Stimulated activated CD8-positive, alpha-beta memory T cell treated with anti-CD3 and anti-CD28 coated beads, Interleukin-4, amount 100 ng/mL, for 24 hours (primary cell): Measurements from ENCODE around the gene NDN.
"Not testable (repeated sequence)": the region's sequence is repeated elsewhere in the genome, so short reads cannot be mapped to it uniquely, and the experiment has no call there.

Source experiments
- DNase-seq: peaks from one replicate; pipeline ENCODE4 v3.0.0-alpha.2; 2020; ENCODE audit warnings: low read depth

Gene NDN

GRCh38 chr15:23687143-23687470, at the start of gene NDN:
Gene NDN (minus strand): TSS chr15:23687305. CDS start chr15:23687217, 88 bp downstream.
- no peak for DNase-seq

- DNase-seq = no peak
Measured at GRCh38 chr15:23736033-23736673, 49.0 kb upstream of the NDN start.

- DNase-seq = no peak
Measured at GRCh38 chr15:23734862-23735261, 47.8 kb upstream of the NDN start.

- not testable (repeated sequence) for DNase-seq
Measured at GRCh38 chr15:23713874-23714656, 27.0 kb upstream of the NDN start.

GRCh38 chr15:23708332-23708731, 21.2 kb upstream of the NDN start:
- DNase-seq = no peak

GRCh38 chr15:23695282-23695681, 8.2 kb upstream of the NDN start:
- DNase-seq = no peak

GRCh38 chr15:23694592-23694991, 7.5 kb upstream of the NDN start:
- no peak for DNase-seq

GRCh38 chr15:23690450-23690852, 3.3 kb upstream of the NDN start:
- DNase-seq = no peak

GRCh38 chr15:23690015-23690414, 2.9 kb upstream of the NDN start:
- DNase-seq = no peak

- no peak for DNase-seq
Measured at GRCh38 chr15:23686466-23687142, 501 bp downstream of the NDN start.

- DNase-seq = no peak
Measured at GRCh38 chr15:23671481-23671880, 15.6 kb downstream of the NDN start.

- DNase-seq = no peak
Measured at GRCh38 chr15:23670970-23671369, 16.1 kb downstream of the NDN start.

- DNase-seq = no peak
Measured at GRCh38 chr15:23663232-23663631, 23.9 kb downstream of the NDN start.

GRCh38 chr15:23648920-23649515, 38.1 kb downstream of the NDN start:
- no peak for DNase-seq

GRCh38 chr15:23647421-23648370, 39.4 kb downstream of the NDN start, which contains the start of gene MAGEL2:
Gene MAGEL2 (minus strand): TSS chr15:23647867. CDS start chr15:23647742, 125 bp downstream.
- DNase-seq = no peak

GRCh38 chr15:23647001-23647295, 40.2 kb downstream of the NDN start:
- DNase-seq = no peak

GRCh38 chr15:23646165-23647000, 40.7 kb downstream of the NDN start:
- no peak for DNase-seq

- DNase-seq = no peak
Measured at GRCh38 chr15:23645371-23646164, 41.5 kb downstream of the NDN start.

GRCh38 chr15:23644829-23645228, 42.3 kb downstream of the NDN start:
- no peak for DNase-seq
